Activated CD8-positive, alpha-beta memory T cell treated with anti-CD3 and anti-CD28 coated beads for 48 hours (primary cell): ENCODE results near the gene SORBS1.

Source experiments
- DNase-seq, 3 experiments: peaks; one replicate each; pipeline ENCODE4 v3.0.0-alpha.2; 2020; ENCODE audit warnings: low read depth in 2 of 3, low spot score in 2 of 3

The SORBS1 gene

GRCh38 chr10:95392681-95393164, 168.4 kb downstream of the SORBS1 start:
- DNase-seq, result no peak

- no peak for DNase-seq
These were observed 169.0 kb downstream of the SORBS1 start for GRCh38 chr10:95392217-95392584.

- no peak for DNase-seq
These were observed 169.5 kb downstream of the SORBS1 start for GRCh38 chr10:95391581-95392216.

DNA sequence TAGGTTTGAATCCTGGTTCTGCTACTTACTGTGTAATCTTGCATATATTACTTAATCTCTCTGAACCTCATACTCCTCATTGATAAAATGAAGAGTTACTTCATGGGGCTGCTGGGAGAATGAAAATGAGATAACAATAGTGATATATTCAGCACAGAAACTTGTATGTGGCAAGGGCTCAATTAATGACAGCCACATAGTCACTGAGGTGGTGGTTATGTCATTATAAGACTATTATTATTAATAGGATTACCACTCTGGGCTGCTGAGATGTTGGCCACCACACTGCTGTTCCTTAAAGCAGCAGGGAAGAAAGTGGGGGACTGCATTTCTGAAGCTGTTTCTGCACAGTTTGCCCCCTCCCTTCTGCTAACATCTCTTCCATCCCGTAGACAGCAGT, 170.0 kb downstream of the SORBS1 start:
- no peak for DNase-seq

GRCh38 chr10:95389982-95390381, 171.2 kb downstream of the SORBS1 start:
- DNase-seq, result no peak

GRCh38 chr10:95389176-95389575, 172.0 kb downstream of the SORBS1 start:
- no peak for DNase-seq

- DNase-seq, result no peak
These were observed 172.6 kb downstream of the SORBS1 start for GRCh38 chr10:95388539-95388938.

GRCh38 chr10:95388109-95388471, 173.1 kb downstream of the SORBS1 start:
- no peak for DNase-seq

- DNase-seq, result no peak
These were observed 177.0 kb downstream of the SORBS1 start for GRCh38 chr10:95384011-95384704.

GRCh38 chr10:95382596-95382995, 178.6 kb downstream of the SORBS1 start:
- DNase-seq, result no peak

DNA sequence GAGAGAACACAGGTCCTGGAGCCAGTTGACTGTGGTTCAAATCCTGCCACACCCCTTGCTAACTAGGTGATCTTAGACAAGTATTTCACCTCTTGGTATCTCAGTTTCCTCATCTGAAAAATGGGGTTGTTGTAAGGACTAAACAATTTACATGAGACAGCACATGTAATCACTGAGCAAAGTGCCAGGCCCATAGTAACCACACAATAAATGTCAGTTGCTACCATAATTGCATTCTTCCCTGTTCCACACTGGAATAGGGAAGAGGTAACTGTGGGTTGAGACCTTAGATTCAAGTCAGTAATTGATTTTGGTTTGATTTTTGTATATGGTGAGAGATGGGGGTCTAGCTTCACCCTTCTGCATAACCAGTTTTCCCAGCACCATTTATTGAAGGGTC, 179.0 kb downstream of the SORBS1 start:
- DNase-seq, result no peak

GRCh38 chr10:95377950-95378349, 183.2 kb downstream of the SORBS1 start:
- DNase-seq, result no peak

DNA sequence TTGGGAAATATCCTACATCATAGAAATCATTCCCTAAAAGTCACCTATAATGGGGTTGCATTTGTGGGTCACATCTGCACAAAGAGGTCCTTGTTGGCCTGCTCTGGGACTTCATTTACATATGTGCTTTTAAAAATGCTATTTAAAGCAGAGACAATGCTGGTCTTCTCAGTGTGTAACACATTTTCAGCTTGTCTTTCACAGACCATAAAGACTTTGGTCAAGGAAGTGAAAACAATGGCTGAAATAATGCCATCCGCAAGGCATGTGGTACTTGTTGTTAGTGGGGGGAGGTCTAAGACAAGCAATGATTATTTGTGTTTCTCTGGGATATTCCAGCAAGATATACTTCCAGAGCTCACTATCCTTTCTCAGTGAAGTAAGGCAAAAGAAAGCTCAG, 185.8 kb downstream of the SORBS1 start:
- no peak for DNase-seq

DNA sequence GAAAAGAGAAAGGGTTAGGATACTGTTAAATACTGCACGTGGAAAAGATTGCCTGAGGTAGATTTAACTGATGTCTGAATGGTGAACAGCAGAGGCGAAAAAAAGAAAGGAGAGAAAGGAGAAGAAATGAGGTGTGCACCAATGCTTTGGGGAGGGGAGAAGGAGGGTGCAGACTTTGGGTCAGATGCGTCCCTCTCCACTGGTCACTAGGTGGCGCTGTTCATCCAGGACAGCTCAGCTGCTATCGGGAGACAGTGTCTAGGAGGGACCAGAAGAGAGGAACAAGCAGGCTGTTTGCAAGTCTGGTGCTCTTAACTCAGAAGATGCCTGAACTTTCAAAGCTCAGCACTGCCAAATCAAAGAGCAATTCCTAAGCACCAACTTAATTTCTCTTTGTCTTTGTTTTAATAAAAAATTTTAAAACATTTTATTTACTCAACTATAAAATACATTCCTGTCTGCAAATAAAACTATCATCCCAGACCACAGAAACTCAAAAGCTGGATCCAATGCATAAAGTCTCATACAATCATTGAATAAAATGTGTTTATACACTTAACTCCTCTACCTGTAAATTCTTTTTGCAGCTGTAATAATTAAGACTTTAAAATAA, 186.5 kb downstream of the SORBS1 start:
- DNase-seq, result peak; percentile 16 to 60 (median 32)

DNA sequence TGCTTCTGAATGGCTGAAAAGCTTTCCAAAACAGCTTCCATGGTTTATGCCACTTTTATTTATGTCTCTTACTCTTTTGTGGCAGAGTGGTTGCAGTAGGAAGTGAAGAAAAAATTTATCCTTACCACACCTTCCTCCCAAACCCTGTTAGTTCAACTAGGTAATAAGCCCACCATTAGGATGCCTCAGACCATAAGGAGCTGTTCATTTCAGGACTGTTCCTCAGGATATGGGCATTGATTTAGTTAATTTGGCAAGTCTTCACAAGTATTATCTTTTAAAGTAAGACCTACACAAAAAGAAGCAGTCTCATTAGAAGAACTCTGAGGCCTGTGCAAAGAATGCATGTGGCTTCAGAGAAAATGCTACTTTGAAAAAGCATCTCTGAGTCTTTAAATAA, 187.5 kb downstream of the SORBS1 start:
- DNase-seq, result no peak

DNA sequence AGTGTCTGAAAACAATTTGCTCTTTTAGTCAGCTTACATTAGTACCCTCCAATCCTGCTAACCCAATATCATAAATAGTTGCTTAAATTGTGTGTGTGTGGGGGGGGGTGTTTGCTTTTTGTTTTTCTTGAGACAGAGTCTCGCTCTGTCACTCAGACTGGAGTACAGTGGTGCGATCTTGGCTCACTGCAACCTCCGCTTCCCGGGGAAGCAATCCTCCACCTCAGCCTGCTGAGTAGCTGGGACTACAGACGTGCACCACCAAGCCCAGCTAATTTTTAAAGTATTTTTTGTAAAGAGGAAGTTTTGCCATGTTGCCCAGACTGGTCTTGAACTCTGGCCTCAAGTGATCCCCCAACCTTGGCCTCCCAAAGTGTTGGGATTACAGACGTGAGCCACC, 196.8 kb downstream of the SORBS1 start:
- DNase-seq, result no peak

- no peak for DNase-seq
These were observed 197.8 kb downstream of the SORBS1 start for GRCh38 chr10:95363303-95363912.

- no peak for DNase-seq
These were observed 201.0 kb downstream of the SORBS1 start for GRCh38 chr10:95360122-95360714.

- no peak for DNase-seq
These were observed 201.7 kb downstream of the SORBS1 start for GRCh38 chr10:95359466-95359865.

GRCh38 chr10:95356190-95356955, 204.8 kb downstream of the SORBS1 start:
- no peak for DNase-seq

DNA sequence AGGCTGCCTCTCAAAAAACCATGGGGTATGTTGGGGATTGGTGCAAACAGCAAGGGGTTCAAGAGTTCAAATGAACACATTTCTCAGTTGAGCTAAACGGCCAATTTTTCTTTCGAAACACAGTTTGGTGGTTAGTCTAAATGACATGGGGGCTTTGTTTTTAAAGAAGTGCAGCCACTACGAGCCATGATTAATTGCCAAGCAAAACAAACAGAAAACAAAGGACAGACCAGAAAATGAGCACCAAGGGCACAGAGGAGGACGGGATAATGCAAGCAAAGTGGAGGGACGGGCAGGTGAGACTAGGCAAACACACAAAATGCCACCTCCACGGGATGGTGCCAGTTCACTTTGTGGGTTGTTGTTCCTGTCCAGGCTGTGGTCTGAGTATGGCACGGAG, 205.9 kb downstream of the SORBS1 start:
- DNase-seq, result no peak
